PFSK-1 (cell line): ENCODE measurements around the gene LYL1.

Experiments
- FOXP2 ChIP-seq: optimal IDR thresholded peaks from 2 replicates; pipeline ENCODE3; 2011; ENCODE audit warnings: borderline replicate concordance, control low read depth, inconsistent platforms; ENCODE audit not compliant: insufficient read depth; ENCODE audit errors: extremely low read length, extremely low read depth
- POLR2AphosphoS5 ChIP-seq: IDR thresholded peaks from 2 replicates; pipeline ENCODE4 v1.6.1; 2012; ENCODE audit warnings: low read depth, mild to moderate bottlenecking, control low read depth, low read length, moderate library complexity
- REST ChIP-seq, 2 experiments: IDR thresholded peaks; 2 replicates each; pipeline versions ENCODE4 v1.6.1 to v1.8.0; 2011 to 2012; ENCODE audit warnings: low read depth in 2 of 2, low read length in 2 of 2, control low read depth in 1 of 2, inconsistent platforms in 1 of 2, mild to moderate bottlenecking in 1 of 2, moderate library complexity in 1 of 2; ENCODE audit not compliant: insufficient read depth in 1 of 2

GRCh38 chr19:13093407-13094105 is 9.1 kb downstream of the LYL1 start:
- TF ChIP-seq REST (IDR thresholded peaks at IDR 0.05; ENCODE audit: insufficient read depth in 1 of 2, low read depth in 2 of 2, low read length in 2 of 2) (no peak), FOXP2 (peak; percentile 62), POLR2AphosphoS5 (no peak)
